Neutrophil (primary cell): ENCODE data around the gene ASTN1.

Source experiments
- H3K27ac ChIP-seq: fragments of 200-600 bp; sonication (generic); 2 replicates; pipeline ENCODE4 v1.5.1; 2016; ENCODE audit warnings: mild to moderate bottlenecking, moderate library complexity
- H3K27me3 ChIP-seq: fragments of 200-600 bp; sonication (generic); 2 replicates; pipeline ENCODE4 v1.6.0; 2016; ENCODE audit warnings: mild to moderate bottlenecking
- H3K36me3 ChIP-seq: fragments of 200-600 bp; sonication (generic); 2 replicates; pipeline ENCODE4 v1.5.1; 2017
- H3K4me1 ChIP-seq, 2 experiments: fragments of 200-600 bp in 1 of 2; sonication (generic) in 1 of 2; 1 replicate in 1 of 2; 2 replicates in 1 of 2; pipeline versions ENCODE4 v1.5.1 to v1.6.1; 2013 to 2016; ENCODE audit warnings: low read depth in 1 of 2, low read length in 1 of 2, mild to moderate bottlenecking in 1 of 2, moderate library complexity in 1 of 2; ENCODE audit not compliant: control insufficient read depth in 1 of 2, insufficient read depth in 1 of 2
- H3K4me3 ChIP-seq, 2 experiments: fragments of 200-600 bp in 1 of 2; sonication (generic) in 1 of 2; 1 replicate in 1 of 2; 2 replicates in 1 of 2; pipeline ENCODE4 v1.5.1; 2013 to 2016; ENCODE audit warnings: low read depth in 1 of 2, low read length in 1 of 2, mild to moderate bottlenecking in 1 of 2, moderate library complexity in 1 of 2
- H3K9me3 ChIP-seq: fragments of 200-600 bp; sonication (generic); 2 replicates; pipeline ENCODE4 v1.5.1; 2016
- TF ChIP-seq, protein P1 (sequence below): fragments of 200-600 bp; sonication (generic); IDR thresholded peaks from 2 replicates; pipeline ENCODE4 v1.5.1; 2016; ENCODE audit warnings: antibody characterized with exemption

The ASTN1 gene

DNA sequence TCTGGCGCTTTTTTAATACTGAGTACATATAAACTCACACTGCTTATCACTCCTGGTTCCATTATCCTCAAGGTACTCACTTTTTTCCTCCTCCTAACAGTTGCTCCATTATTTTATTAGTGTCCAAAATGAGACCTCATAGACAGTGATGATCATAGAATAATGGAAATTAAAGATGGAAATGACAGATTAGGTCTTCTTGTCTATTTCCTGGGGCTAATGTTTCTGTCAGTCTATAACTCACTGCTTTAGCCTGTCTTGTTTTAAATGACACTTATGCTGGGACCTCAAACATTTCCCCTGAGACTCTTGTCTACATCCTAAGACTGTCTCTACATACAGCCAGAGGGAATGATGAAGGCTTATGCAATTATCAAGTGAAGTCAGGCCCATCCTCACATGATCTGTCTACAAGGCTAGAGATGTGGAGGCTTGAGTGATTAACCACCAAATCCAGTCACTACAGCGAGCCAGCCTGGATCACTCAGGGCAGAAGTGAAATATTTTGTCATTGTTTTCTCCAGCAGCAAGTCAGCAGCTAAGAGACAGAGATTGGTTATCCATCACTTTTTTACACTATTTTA is 152.1 kb downstream of the ASTN1 start:
- no peak overlapping the region for H3K4me3 ChIP-seq
- TF ChIP-seq, protein P1, sequence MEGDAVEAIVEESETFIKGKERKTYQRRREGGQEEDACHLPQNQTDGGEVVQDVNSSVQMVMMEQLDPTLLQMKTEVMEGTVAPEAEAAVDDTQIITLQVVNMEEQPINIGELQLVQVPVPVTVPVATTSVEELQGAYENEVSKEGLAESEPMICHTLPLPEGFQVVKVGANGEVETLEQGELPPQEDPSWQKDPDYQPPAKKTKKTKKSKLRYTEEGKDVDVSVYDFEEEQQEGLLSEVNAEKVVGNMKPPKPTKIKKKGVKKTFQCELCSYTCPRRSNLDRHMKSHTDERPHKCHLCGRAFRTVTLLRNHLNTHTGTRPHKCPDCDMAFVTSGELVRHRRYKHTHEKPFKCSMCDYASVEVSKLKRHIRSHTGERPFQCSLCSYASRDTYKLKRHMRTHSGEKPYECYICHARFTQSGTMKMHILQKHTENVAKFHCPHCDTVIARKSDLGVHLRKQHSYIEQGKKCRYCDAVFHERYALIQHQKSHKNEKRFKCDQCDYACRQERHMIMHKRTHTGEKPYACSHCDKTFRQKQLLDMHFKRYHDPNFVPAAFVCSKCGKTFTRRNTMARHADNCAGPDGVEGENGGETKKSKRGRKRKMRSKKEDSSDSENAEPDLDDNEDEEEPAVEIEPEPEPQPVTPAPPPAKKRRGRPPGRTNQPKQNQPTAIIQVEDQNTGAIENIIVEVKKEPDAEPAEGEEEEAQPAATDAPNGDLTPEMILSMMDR = no peak
- no peaks in the 10 kb centered on the region for H3K36me3 ChIP-seq
- no peaks in the 10 kb centered on the region for H3K4me1 ChIP-seq
- H3K27ac ChIP-seq = no peak overlapping the region
- H3K9me3 ChIP-seq = no peaks in the 10 kb centered on the region
- H3K27me3 ChIP-seq = no peaks in the 10 kb centered on the region

DNA sequence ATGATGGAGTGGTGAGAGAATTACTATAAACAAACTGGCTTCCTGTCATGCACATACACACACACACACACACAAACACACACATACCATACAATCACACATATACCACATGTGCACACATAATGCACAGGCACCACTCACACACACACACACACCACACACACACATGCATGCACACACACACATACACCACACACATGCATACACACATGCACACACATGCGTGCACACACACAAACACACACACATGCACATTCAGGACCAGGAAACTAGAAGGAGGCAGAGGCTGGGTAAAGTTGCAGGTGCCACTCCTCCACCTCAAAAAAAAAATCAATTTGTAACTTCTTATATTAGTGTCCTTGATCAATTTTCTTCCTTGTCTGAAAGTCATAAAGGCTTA is 153.0 kb downstream of the ASTN1 start:
- no peaks in the 10 kb centered on the region for H3K4me1 ChIP-seq
- no peak overlapping the region for H3K27ac ChIP-seq
- H3K36me3 ChIP-seq = no peaks in the 10 kb centered on the region
- no peak overlapping the region for H3K4me3 ChIP-seq
- no peaks in the 10 kb centered on the region for H3K27me3 ChIP-seq
- TF ChIP-seq, protein P1 = no peak
- no peaks in the 10 kb centered on the region for H3K9me3 ChIP-seq

DNA sequence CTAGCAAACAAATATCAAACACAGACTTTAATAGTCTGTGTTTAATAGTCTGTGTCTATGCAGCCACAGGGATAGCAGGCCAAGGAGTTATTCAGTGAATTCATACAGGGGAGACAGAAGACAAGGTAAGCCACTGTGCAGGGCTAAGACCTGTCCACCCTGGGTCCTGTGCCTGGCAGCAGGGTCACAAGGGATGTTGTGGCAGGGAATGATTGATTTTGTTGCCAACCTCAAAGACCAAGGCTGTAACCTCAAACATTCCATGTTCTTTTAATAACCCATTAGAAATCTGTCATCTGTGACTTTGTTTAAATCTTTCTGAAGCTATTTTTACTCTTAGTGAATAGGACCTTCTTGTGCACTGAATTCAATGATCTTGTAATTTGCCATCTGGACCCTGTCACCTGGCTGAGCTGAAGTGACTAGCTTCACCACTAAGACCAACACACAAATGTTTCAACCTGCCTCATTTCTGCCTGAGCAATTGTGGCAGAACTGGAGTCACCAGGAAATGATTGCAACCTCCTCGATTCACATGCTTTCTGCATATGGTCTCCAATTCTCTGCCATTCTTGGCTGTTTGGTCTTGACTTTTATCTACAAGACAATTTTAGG is 154.2 kb downstream of the ASTN1 start:
- no peaks in the 10 kb centered on the region for H3K4me1 ChIP-seq
- TF ChIP-seq, protein P1 = no peak
- H3K27ac ChIP-seq = no peak overlapping the region
- H3K9me3 ChIP-seq = no peaks in the 10 kb centered on the region
- no peaks in the 10 kb centered on the region for H3K36me3 ChIP-seq
- H3K27me3 ChIP-seq = no peaks in the 10 kb centered on the region
- H3K4me3 ChIP-seq = no peak overlapping the region

DNA sequence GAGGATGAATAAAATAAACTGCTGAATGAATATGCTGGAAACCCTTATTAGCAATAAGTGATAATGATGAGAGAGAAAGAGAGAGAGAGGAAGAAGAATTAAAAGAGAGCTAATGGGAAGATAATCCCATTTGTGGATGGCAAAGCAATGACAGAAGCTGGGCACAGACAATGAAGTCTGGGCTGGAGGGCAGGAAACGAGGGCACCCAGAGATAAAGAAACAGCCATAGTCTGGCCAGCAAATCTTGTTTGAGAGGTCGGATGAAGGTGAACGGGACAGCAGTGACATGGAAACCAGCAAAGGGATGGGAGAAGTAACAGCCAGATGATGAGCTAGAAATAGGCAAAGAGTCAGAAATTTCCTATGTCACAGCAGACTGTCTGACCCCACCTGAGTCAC is 155.9 kb downstream of the ASTN1 start:
- Histone ChIP-seq H3K9me3 (no peaks in the 10 kb centered on the region), H3K4me1 (no peaks in the 10 kb centered on the region), H3K27ac (no peak overlapping the region), H3K36me3 (no peaks in the 10 kb centered on the region), H3K4me3 (no peak overlapping the region), H3K27me3 (no peaks in the 10 kb centered on the region)
- TF ChIP-seq, protein P1 = no peak

DNA sequence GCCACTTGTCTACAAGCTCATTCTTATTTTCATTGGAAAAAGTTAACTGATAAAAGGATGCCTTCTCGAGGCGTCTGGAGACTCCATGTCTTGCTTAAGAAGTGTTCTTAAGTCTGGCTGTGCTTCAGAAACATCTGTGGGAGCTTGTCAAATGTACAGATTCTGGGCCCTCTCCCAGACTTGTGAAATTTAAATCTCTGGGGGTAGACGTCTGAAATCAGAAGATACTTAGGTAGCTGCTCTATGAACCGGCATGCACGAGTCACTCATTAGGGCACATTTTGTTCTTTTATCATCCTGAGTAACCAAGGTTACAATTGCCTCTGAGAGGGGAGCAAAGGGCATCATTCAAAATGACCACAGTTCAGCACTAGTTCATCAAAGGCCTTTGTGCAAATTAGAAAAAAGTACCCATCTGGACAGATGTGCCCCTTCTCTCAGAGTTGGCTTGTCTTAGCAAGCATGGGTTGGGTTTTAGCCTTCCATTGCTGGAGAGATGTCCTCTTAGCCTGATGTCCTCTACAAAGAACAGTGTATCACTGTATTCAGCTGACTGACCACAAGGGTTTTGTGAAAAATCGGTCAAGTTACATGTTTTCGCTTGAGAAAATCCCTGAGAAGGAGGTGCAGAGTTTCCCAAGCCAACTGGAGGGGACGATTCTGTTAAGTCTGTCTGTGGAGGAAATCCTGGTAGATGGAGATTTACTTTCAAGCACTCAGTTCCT is 156.9 kb downstream of the ASTN1 start:
- Histone ChIP-seq H3K36me3 (no peaks in the 10 kb centered on the region), H3K27ac (no peak overlapping the region), H3K4me3 (no peak overlapping the region), H3K4me1 (no peaks in the 10 kb centered on the region), H3K9me3 (no peaks in the 10 kb centered on the region), H3K27me3 (no peaks in the 10 kb centered on the region)
- TF ChIP-seq, protein P1 = no peak
